Epithelial cell of proximal tubule (primary cell): ENCODE measurements around the gene TEX14. TPM values are rescaled to one million over a fixed set of nuclear protein-coding genes. Genes with fewer than 3 reads are reported as not detected.
A peak's percentile ranks its signal among the peaks of the same experiment; 100 is the strongest.

Experiments used
- DNase-seq: peaks from one replicate; pipeline ENCODE4 v3.0.0-alpha.2; 2011; ENCODE audit warnings: low read depth
- H3K4me3 ChIP-seq: 2 replicates; pipeline ENCODE4 v1.5.1; 2011; ENCODE audit warnings: low read depth, mild to moderate bottlenecking, low read length
- total RNA-seq: library from RNA; depleted of rRNA; stranded (reverse); fragments of >200 nt; gene quantifications from 2 replicates; pipeline ENCODE4 v1.2.3, GENCODE V29; 2015
- TF ChIP-seq, protein P1 (sequence below): conservative IDR thresholded peaks from 2 replicates; pipeline ENCODE4 v1.5.1; 2012; ENCODE audit warnings: low read depth, mild to moderate bottlenecking, low read length

The TEX14 gene
- total RNA-seq, 1 donor from 2014 or later: 0.06 TPM

DNA sequence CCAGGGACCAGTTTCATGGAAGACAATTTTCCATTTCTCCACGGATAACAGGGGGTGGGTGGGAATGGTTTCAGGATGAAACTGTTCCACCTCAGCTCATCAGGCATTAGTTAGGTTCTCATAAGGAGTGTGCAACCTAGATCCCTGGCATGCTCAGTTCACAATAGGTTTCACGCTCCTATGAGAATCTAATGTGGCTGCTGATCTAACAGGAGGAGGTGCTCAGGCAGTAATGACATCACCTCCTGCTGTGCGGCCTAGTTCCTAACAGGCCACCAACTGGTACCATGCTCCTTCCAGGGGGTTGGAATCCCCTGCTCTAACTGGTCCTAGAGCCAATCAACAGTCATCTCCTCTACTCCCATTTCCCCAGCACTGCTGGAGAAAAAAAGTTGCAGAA lies 19.9 kb downstream of the TEX14 start:
- H3K4me3 ChIP-seq: no peak overlapping the region
- TF ChIP-seq, protein P1, sequence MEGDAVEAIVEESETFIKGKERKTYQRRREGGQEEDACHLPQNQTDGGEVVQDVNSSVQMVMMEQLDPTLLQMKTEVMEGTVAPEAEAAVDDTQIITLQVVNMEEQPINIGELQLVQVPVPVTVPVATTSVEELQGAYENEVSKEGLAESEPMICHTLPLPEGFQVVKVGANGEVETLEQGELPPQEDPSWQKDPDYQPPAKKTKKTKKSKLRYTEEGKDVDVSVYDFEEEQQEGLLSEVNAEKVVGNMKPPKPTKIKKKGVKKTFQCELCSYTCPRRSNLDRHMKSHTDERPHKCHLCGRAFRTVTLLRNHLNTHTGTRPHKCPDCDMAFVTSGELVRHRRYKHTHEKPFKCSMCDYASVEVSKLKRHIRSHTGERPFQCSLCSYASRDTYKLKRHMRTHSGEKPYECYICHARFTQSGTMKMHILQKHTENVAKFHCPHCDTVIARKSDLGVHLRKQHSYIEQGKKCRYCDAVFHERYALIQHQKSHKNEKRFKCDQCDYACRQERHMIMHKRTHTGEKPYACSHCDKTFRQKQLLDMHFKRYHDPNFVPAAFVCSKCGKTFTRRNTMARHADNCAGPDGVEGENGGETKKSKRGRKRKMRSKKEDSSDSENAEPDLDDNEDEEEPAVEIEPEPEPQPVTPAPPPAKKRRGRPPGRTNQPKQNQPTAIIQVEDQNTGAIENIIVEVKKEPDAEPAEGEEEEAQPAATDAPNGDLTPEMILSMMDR: no peak
- DNase-seq: no peak

DNA sequence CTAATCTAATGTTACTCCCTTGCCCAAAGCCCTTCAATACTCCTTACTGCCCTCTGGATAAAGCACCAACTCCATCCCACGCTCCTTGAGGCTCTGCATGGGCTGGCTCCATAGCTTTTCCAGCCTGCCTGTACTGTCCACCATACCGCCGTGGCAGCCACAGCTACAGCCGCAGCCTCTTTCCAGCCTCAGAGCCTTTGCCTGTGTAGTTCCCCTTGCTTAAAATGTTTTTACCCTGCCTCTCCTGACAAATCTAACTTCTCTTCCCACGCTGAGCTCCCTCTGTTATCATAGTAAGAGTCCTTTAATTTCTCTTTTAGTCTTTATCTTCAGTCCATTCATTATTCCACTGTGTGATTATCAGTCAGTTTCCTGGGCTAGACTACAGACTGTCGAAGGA lies 22.0 kb downstream of the TEX14 start:
- no peak overlapping the region for H3K4me3 ChIP-seq
- DNase-seq: no peak
- TF ChIP-seq, protein P1: no peak

DNA sequence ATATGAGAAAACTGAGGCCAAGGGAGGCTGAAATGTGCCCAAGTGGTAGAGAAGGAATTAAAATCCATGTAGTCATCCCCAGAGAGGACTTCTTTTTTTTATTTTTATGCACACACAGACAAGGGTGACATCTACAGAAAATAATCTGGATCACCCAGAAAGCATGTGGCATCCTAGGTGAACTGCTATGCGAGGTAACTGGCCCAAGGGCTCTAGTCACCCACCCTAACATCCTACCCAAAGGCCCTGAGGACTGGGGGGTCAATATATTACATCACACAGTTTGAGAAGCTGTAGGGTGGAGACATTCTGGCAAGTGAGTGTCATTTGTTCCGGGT lies 23.3 kb downstream of the TEX14 start:
- no peak for DNase-seq
- TF ChIP-seq, protein P1: no peak
- H3K4me3 ChIP-seq: no peak overlapping the region

DNA sequence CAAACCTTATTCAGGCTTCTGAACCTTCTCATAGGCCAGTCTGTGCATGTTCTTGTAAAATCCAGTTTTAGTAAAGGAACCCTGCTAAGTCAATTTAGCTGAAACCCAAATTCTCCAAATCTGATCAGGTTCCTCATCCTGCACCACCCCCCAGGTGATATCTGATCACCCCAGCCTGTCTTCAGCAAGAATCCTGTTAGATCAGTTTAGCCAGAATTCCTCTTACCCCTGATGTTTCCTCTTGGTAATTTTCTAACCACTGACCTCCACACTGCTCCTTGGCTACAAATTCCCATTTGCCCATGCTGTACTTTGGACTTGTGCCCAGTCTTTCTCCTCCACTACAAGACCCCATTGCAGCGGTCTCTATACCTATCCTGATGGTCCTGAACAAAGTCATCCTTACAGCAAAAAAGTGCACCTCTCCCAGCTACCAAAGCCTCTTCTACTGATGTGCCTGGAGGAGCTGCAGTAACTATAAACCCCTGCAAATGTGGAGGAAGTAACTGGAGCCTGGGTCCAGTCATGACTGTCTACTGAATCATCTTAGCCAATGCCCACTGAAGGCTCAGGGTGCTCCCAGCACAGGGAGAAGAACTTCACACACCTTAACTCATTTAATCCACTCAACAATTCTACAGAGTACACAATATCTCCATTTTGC lies 23.8 kb downstream of the TEX14 start:
- H3K4me3 ChIP-seq: no peak overlapping the region
- TF ChIP-seq, protein P1: no peak
- DNase-seq: no peak

DNA sequence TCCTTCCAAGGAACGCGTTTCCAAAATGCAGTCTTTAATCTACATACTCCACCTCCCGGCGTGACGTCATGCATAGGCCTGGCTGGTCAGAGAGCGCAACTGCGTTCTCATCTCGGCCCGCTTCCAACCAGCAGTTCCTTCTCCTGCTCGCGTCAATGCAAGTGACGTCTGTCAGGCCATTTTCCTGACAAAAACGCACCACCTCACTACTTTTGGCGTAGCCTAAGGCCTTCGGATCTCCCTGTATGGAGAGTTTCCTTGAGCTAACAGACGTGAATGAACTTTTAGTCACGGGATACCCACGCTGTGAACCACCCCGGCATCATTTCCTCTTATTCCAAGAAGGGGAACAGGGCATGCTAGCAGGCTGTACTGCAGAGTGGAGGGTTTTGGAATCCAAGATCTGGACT lies 25.0 kb downstream of the TEX14 start:
- peak overlapping the region; percentile 31 for H3K4me3 ChIP-seq
- TF ChIP-seq, protein P1: no peak
- DNase-seq: no peak

DNA sequence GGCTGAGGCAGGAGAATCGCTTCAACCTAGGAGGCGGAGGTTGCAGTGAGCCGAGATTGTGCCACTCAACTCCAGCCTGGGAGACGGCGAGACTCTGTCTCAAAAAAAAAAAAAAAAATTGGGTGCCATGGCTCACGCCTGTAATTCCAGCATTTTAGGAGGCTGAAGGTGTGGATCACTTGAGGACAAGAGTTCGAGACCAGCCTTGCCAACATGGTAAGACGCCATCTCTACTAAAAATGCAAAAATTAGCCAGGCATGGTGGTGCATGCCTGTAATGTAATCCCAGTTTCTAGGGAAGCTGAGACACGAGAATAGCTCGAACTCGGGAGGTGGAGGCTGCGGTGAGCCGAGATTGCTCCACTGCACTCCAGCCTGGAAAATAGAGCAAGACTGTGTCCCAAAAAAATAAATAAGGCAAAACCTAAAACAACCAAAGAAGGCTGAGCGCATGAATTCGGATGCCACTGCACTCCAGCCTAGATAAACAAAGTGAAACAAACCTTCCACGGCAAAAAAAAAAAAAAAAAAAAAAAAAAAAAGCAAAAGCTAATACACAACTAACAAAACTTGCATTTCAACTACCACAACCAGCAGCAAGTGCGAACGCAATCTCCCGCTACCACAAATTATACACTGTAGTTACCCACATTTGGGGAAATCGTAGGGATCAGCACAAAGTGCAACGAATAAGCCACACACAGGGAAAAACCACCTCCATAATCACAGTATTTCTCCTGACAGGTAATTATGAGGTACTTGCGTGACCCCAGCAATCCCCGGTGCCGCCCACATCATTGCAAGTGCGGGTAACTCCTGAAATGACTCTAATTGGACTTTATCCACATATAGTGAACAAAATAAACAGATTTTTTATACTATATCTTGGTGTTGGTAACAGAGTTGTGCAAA lies 25.6 kb downstream of the TEX14 start:
- TF ChIP-seq, protein P1: no peak
- peak overlapping the region; percentile 18 for H3K4me3 ChIP-seq
- no peak for DNase-seq
